DOHH2 (cell line): Measurements from ENCODE around the gene PRRG1.

Experiments used
- H3F3A ChIP-seq: fragments of 200-600 bp; sonication (generic), shearing (Covaris generic); 2 replicates; pipeline ENCODE4 v1.6.0; 2016; ENCODE audit warnings: antibody characterized with exemption, mild to moderate bottlenecking; ENCODE audit not compliant: control insufficient read depth, insufficient read depth
- H3K27ac ChIP-seq: fragments of 200-600 bp; sonication (generic); 2 replicates; pipeline ENCODE4 v1.5.1; 2014; ENCODE audit warnings: low read depth, mild to moderate bottlenecking, low read length, moderate library complexity
- H3K27me3 ChIP-seq: fragments of 200-600 bp; sonication (generic); 2 replicates; pipeline ENCODE4 v1.6.1; 2014; ENCODE audit warnings: mild to moderate bottlenecking, low read length, mixed read lengths; ENCODE audit not compliant: control insufficient read depth
- H3K36me3 ChIP-seq: fragments of 200-600 bp; sonication (generic); 2 replicates; pipeline ENCODE4 v1.6.1; 2014; ENCODE audit warnings: mild to moderate bottlenecking, low read length, moderate library complexity, mixed read lengths; ENCODE audit not compliant: control insufficient read depth
- H3K4me1 ChIP-seq: fragments of 200-600 bp; sonication (generic); 2 replicates; pipeline ENCODE4 v1.6.1; 2014; ENCODE audit warnings: mild to moderate bottlenecking, low read length, mixed read lengths; ENCODE audit not compliant: control insufficient read depth
- H3K4me2 ChIP-seq: fragments of 200-600 bp; sonication (generic); 2 replicates; pipeline ENCODE4 v1.6.0; 2014; ENCODE audit warnings: mild to moderate bottlenecking, low read length, moderate library complexity
- H3K4me3 ChIP-seq: fragments of 200-600 bp; sonication (generic); 2 replicates; pipeline ENCODE4 v1.5.1; 2014; ENCODE audit warnings: mild to moderate bottlenecking, low read length, mixed read lengths
- H3K79me2 ChIP-seq: fragments of 200-600 bp; sonication (generic); 2 replicates; pipeline ENCODE4 v1.6.1; 2014; ENCODE audit warnings: mild to moderate bottlenecking, low read length, mixed read lengths; ENCODE audit not compliant: control insufficient read depth
- H3K9me2 ChIP-seq: fragments of 200-600 bp; sonication (generic); replicated peaks from 2 replicates; pipeline ENCODE4 v1.6.1; 2014; ENCODE audit warnings: mild to moderate bottlenecking, low read length, mixed read lengths; ENCODE audit not compliant: control insufficient read depth
- H3K9me3 ChIP-seq: fragments of 200-600 bp; sonication (generic); 2 replicates; pipeline ENCODE4 v1.6.1; 2014; ENCODE audit warnings: antibody characterized with exemption, low read length, mixed read lengths; ENCODE audit not compliant: control insufficient read depth, insufficient read depth
- H4K20me1 ChIP-seq: fragments of 200-600 bp; sonication (generic); 2 replicates; pipeline ENCODE4 v1.6.0; 2014; ENCODE audit warnings: low read depth, mild to moderate bottlenecking, antibody characterized with exemption, low read length, moderate library complexity; ENCODE audit not compliant: control insufficient read depth, insufficient read depth
- EZH2phosphoT487 ChIP-seq: fragments of 200-600 bp; sonication (generic); IDR thresholded peaks from 2 replicates; pipeline ENCODE4 v1.6.1; 2017; ENCODE audit warnings: borderline replicate concordance, mild to moderate bottlenecking, antibody characterized with exemption, low read length, moderate library complexity, mixed read lengths
- TF ChIP-seq, protein P1 (sequence below): fragments of 200-600 bp; sonication (generic); IDR thresholded peaks from one replicate; pipeline ENCODE4 v1.5.1; 2014; ENCODE audit warnings: antibody characterized with exemption, mild to moderate bottlenecking, low read depth, low read length; ENCODE audit not compliant: poor library complexity, severe bottlenecking

The PRRG1 gene

DNA sequence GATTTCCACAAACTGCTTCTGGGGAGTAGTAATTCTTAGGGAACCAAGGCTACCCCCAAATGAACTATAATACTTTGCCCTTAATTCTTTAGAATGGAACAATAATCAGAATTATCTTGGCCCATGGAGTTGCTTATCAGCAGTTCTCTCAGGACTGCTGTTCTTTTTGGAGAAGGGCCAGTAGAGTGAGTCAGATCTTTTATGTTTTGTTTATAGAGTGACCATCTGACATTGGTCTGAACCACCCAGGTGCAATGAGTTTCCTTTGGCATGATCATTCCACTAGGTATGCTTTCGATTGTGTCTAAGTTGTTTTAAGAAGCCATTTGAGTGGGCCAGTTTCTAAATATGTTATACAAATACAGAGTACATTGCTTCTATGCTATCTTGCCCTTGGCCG is 31.8 kb downstream of the PRRG1 start:
- H3K4me1 ChIP-seq = no peaks in the 10 kb centered on the region

DNA sequence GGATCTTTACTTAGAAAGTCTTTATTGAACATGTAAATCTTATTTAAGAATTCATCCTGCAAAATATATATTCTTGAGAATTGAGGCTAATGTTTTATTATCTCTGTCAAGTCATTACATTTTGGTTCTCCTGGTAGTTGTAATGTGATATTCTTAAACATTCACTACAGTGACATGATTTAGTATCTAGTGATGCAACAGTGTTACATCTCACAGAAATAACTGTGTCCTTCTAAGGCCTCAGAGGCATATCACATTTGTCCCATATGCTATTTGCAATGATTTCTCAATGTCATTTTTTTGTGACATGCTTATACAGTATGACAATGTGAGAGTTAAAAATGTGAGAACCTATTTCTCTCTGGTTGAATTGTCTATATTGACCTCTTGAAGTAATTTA is 34.1 kb downstream of the PRRG1 start:
- H3K27ac ChIP-seq = no peak overlapping the region
- no peaks in the 10 kb centered on the region for H3K36me3 ChIP-seq
- H3F3A ChIP-seq = no peaks in the 10 kb centered on the region
- TF ChIP-seq, protein P1, sequence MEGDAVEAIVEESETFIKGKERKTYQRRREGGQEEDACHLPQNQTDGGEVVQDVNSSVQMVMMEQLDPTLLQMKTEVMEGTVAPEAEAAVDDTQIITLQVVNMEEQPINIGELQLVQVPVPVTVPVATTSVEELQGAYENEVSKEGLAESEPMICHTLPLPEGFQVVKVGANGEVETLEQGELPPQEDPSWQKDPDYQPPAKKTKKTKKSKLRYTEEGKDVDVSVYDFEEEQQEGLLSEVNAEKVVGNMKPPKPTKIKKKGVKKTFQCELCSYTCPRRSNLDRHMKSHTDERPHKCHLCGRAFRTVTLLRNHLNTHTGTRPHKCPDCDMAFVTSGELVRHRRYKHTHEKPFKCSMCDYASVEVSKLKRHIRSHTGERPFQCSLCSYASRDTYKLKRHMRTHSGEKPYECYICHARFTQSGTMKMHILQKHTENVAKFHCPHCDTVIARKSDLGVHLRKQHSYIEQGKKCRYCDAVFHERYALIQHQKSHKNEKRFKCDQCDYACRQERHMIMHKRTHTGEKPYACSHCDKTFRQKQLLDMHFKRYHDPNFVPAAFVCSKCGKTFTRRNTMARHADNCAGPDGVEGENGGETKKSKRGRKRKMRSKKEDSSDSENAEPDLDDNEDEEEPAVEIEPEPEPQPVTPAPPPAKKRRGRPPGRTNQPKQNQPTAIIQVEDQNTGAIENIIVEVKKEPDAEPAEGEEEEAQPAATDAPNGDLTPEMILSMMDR = no peak
- no peak for TF ChIP-seq EZH2phosphoT487
- H3K4me1 ChIP-seq = no peaks in the 10 kb centered on the region
- H3K9me3 ChIP-seq = no peaks in the 10 kb centered on the region
- no peaks in the 10 kb centered on the region for H3K9me2 ChIP-seq
- no peaks in the 10 kb centered on the region for H4K20me1 ChIP-seq
- no peaks in the 10 kb centered on the region for H3K79me2 ChIP-seq
- H3K27me3 ChIP-seq = no peaks in the 10 kb centered on the region
- H3K4me3 ChIP-seq = no peak overlapping the region
- no peak overlapping the region for H3K4me2 ChIP-seq

More for the DNA sequence above, 31.8 kb downstream of the PRRG1 start:
- no peak for TF ChIP-seq EZH2phosphoT487
- TF ChIP-seq, protein P1 = no peak
- Histone ChIP-seq H4K20me1 (no peaks in the 10 kb centered on the region), H3K36me3 (no peaks in the 10 kb centered on the region), H3K4me3 (no peak overlapping the region), H3K79me2 (no peaks in the 10 kb centered on the region), H3K27me3 (no peaks in the 10 kb centered on the region), H3F3A (no peaks in the 10 kb centered on the region), H3K27ac (no peak overlapping the region), H3K4me2 (no peak overlapping the region), H3K9me2 (no peaks in the 10 kb centered on the region), H3K9me3 (no peaks in the 10 kb centered on the region)

DNA sequence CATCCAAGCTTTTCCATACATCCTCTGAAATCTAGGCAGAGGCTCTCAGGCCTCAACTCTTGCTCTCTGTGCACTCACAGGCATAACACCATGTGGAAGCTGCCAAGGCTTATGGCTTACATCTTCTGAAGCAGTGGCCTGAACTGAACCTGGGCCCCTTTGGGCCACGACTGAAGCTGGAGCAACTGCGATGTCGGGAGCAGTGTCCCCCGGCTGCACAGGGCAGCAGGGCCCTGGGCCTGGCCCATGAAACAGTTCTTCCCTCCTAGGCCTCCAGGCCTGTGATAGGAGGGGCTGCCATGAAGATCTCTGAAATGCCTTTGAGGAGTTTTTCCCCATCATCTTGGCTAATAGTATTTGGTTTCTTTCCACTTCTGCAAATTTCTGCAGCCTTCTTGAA is 39.2 kb downstream of the PRRG1 start:
- H4K20me1 ChIP-seq = no peaks in the 10 kb centered on the region
- H3K4me1 ChIP-seq = no peaks in the 10 kb centered on the region
- no peaks in the 10 kb centered on the region for H3F3A ChIP-seq
- H3K36me3 ChIP-seq = no peaks in the 10 kb centered on the region
- no peak overlapping the region for H3K4me2 ChIP-seq
- TF ChIP-seq EZH2phosphoT487 = no peak
- TF ChIP-seq, protein P1 = no peak
- H3K9me2 ChIP-seq = no peaks in the 10 kb centered on the region
- H3K27me3 ChIP-seq = no peaks in the 10 kb centered on the region
- H3K4me3 ChIP-seq = no peak overlapping the region
- no peaks in the 10 kb centered on the region for H3K9me3 ChIP-seq
- H3K27ac ChIP-seq = no peak overlapping the region
- no peaks in the 10 kb centered on the region for H3K79me2 ChIP-seq

DNA sequence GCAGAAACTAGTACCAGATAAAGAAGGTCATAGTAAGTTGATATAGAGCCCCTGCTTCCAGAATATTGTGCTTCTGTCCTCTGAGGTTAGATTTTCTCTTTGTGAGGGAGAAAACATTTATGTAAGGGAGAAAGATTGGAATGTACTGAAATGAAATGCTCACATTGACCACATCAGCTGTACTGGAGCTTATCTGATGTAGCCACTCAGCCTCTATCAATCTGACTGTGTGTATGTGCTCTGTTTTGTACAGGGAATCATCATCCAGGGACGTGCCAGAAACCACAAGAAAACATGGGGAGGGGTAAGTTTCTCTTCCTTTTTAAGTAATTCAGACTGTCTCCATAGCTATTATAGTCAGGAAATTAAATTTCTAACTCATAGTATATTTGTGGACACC is 56.8 kb downstream of the PRRG1 start:
- Histone ChIP-seq H3K27me3 (no peaks in the 10 kb centered on the region), H3K9me3 (no peaks in the 10 kb centered on the region), H3K4me1 (no peaks in the 10 kb centered on the region), H3K27ac (no peak overlapping the region), H3K4me2 (no peak overlapping the region), H3K9me2 (no peaks in the 10 kb centered on the region), H3K79me2 (no peaks in the 10 kb centered on the region), H4K20me1 (no peaks in the 10 kb centered on the region), H3F3A (no peaks in the 10 kb centered on the region), H3K36me3 (no peaks in the 10 kb centered on the region), H3K4me3 (no peak overlapping the region)
- TF ChIP-seq EZH2phosphoT487 = no peak
- TF ChIP-seq, protein P1 = no peak
